ENCODE measurements around the gene SEC22A.

- TF ChIP-seq CTCF (IDR thresholded peaks at IDR 0.05; ENCODE audit: low read depth, low read length): no peak
- TF ChIP-seq POLR2A (IDR thresholded peaks at IDR 0.05; ENCODE audit: extremely low read depth, insufficient read length): no peak
- TF ChIP-seq MYC (IDR thresholded peaks at IDR 0.05; ENCODE audit: low read depth, low read length): no peak
Measured at GRCh38 chr3:123246866-123247265, 45.1 kb downstream of the SEC22A start.
